GM23338 (cell line): Measurements from ENCODE around the gene ZNF627. TPM values are rescaled to one million over a fixed set of nuclear protein-coding genes. Genes with fewer than 3 reads are reported as not detected.

ENCODE experiments used
- ATAC-seq: fragments of 200-7000 bp; cut with Tn5 transposase; 3 replicates; pipeline ENCODE4 v1.9.1; 2020
- DNase-seq: peaks from one replicate; pipeline ENCODE4 v3.0.0-alpha.2; 2015; ENCODE audit warnings: low spot score
- H2AFZ ChIP-seq: fragments of 200-600 bp; sonication (generic); 2 replicates; pipeline ENCODE4 v1.8.0; 2016; ENCODE audit warnings: antibody characterized with exemption, mild to moderate bottlenecking, moderate library complexity
- H3F3A ChIP-seq: fragments of 200-600 bp; sonication (generic); replicated peaks from 2 replicates; pipeline ENCODE4 v1.8.0; 2017; ENCODE audit warnings: antibody characterized with exemption, mixed run types, low read depth
- H3K27ac ChIP-seq: fragments of 200-600 bp; sonication (generic); 2 replicates; pipeline ENCODE4 v1.6.1; 2016; ENCODE audit warnings: low read depth
- H3K27me3 ChIP-seq: fragments of 200-600 bp; sonication (generic); 2 replicates; pipeline ENCODE4 v1.8.0; 2016; ENCODE audit warnings: mild to moderate bottlenecking, mixed run types, moderate library complexity; ENCODE audit not compliant: insufficient read depth
- H3K36me3 ChIP-seq: fragments of 200-600 bp; sonication (generic); 2 replicates; pipeline ENCODE4 v1.8.0; 2016; ENCODE audit warnings: mild to moderate bottlenecking; ENCODE audit not compliant: insufficient read depth
- H3K4me1 ChIP-seq: fragments of 200-600 bp; sonication (generic); 2 replicates; pipeline ENCODE4 v1.8.0; 2016; ENCODE audit warnings: mild to moderate bottlenecking, moderate library complexity; ENCODE audit not compliant: insufficient read depth
- H3K4me2 ChIP-seq: fragments of 200-600 bp; sonication (generic); 2 replicates; pipeline ENCODE4 v1.7.1; 2017; ENCODE audit warnings: mixed run types
- H3K4me3 ChIP-seq: fragments of 200-600 bp; sonication (generic); 2 replicates; pipeline ENCODE4 v1.6.1; 2016; ENCODE audit warnings: mixed run types
- H3K79me2 ChIP-seq: fragments of 200-600 bp; sonication (generic); replicated peaks from 2 replicates; pipeline ENCODE4 v1.8.0; 2017; ENCODE audit warnings: mild to moderate bottlenecking; ENCODE audit not compliant: insufficient read depth
- H3K9me2 ChIP-seq: fragments of 200-600 bp; sonication (generic); 2 replicates; pipeline ENCODE4 v1.8.0; 2017; ENCODE audit not compliant: insufficient read depth
- H4K20me1 ChIP-seq: fragments of 200-600 bp; sonication (generic); replicated peaks from 2 replicates; pipeline ENCODE4 v1.8.0; 2017; ENCODE audit warnings: mild to moderate bottlenecking; ENCODE audit not compliant: insufficient read depth
- H3K27ac Mint-ChIP-seq: 2 replicates; pipeline ENCODE4 v1.8.0; 2020; ENCODE audit warnings: inconsistent platforms, mild to moderate bottlenecking, moderate library complexity, mixed read lengths
- H3K27me3 Mint-ChIP-seq: 3 replicates; pipeline ENCODE4 v1.8.0; 2022; ENCODE audit warnings: low read depth, mild to moderate bottlenecking, moderate library complexity, mixed read lengths, inconsistent platforms; ENCODE audit not compliant: insufficient read depth, poor library complexity
- H3K36me3 Mint-ChIP-seq: 3 replicates; pipeline ENCODE4 v1.8.0; 2021; ENCODE audit warnings: low read depth, mild to moderate bottlenecking, inconsistent platforms, moderate library complexity, mixed read lengths
- H3K4me1 Mint-ChIP-seq: 3 replicates; pipeline ENCODE4 v1.8.0; 2020; ENCODE audit warnings: mild to moderate bottlenecking, inconsistent platforms, mixed read lengths
- H3K4me3 Mint-ChIP-seq: 3 replicates; pipeline ENCODE4 v1.8.0; 2021; ENCODE audit warnings: moderate library complexity, mild to moderate bottlenecking, inconsistent platforms, mixed read lengths
- H3K9me3 Mint-ChIP-seq: 3 replicates; pipeline ENCODE4 v1.8.0; 2020; ENCODE audit warnings: moderate library complexity, mild to moderate bottlenecking, inconsistent platforms, mixed read lengths
- JUNB ChIP-seq: IDR thresholded peaks from one replicate; pipeline ENCODE4 v1.6.1; 2016; ENCODE audit warnings: antibody characterized with exemption; ENCODE audit not compliant: unreplicated experiment
- polyA plus RNA-seq: library from polyadenylated mRNA; unstranded; fragments of >200 nt; fragmentation: Nextera tagmentation; extraction: Ambion mirVana; gene quantifications from 2 replicates; pipeline ENCODE4 v1.2.1, GENCODE V29; 2016
- total RNA-seq: library from RNA; depleted of rRNA; stranded (reverse); fragments of >200 nt; shearing (Covaris generic); gene quantifications from 2 replicates; pipeline ENCODE4 v1.2.3, GENCODE V29; 2014
- TF ChIP-seq, protein P1 (sequence below): fragments of 250-450 bp; sonication (Bioruptor Pico); IDR thresholded peaks from 2 replicates; pipeline ENCODE4 v1.5.0; 2020; ENCODE audit warnings: mild to moderate bottlenecking, moderate library complexity
- TF ChIP-seq, protein P2 (sequence below), 2 experiments: fragments of 200-600 bp in 1 of 2; sonication (generic) in 1 of 2; conservative IDR thresholded peaks; 2 replicates each; pipeline versions ENCODE4 v1.5.1 to v1.6.1; 2016 to 2017; ENCODE audit warnings: antibody characterized with exemption in 2 of 2, low read depth in 2 of 2, mild to moderate bottlenecking in 2 of 2, moderate library complexity in 1 of 2
- TF ChIP-seq, protein P3 (sequence below): IDR thresholded peaks from 2 replicates; pipeline ENCODE4 v1.6.1; 2016; ENCODE audit warnings: antibody characterized with exemption

Gene ZNF627
- total and polyA plus RNA-seq, 2 experiments from 2014 or later = 9.0 to 15.4 TPM

DNA sequence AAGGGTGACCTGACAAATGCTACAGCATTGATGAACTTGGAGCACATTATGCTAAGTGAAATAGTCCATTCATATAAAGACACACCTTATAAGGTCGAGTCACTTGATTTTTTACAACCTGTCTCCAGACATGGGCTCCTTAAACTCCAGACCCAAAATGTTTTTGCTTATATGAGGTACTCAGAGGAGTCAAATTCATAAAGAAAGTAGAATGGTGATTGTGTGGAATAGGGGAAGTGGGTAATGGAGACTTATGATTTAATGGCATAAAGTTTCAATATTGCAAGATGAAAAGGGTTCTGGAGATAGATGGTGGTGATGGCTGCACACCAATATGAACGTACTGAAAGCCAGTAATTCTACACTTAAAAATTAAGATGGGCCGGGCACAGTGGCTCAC lies 59.3 kb downstream of the ZNF627 start:
- Histone ChIP-seq H3K27me3 (no peaks in the 10 kb centered on the region), H3F3A (no peaks in the 10 kb centered on the region), H3K27ac (no peak overlapping the region), H3K4me3 (no peak overlapping the region), H3K79me2 (no peaks in the 10 kb centered on the region), H2AFZ (no peak overlapping the region), H3K4me1 (no peaks in the 10 kb centered on the region), H3K9me2 (no peaks in the 10 kb centered on the region), H3K4me2 (no peak overlapping the region), H3K36me3 (peaks cover 22% of the 10 kb centered on the region), H4K20me1 (no peaks in the 10 kb centered on the region)
- Mint-ChIP-seq H3K4me1 (no peaks in the 10 kb centered on the region), H3K9me3 (peaks cover 67% of the 10 kb centered on the region), H3K27ac (no peak overlapping the region), H3K27me3 (no peaks in the 10 kb centered on the region), H3K4me3 (no peak overlapping the region), H3K36me3 (peaks cover 56% of the 10 kb centered on the region)
- TF ChIP-seq, protein P1, sequence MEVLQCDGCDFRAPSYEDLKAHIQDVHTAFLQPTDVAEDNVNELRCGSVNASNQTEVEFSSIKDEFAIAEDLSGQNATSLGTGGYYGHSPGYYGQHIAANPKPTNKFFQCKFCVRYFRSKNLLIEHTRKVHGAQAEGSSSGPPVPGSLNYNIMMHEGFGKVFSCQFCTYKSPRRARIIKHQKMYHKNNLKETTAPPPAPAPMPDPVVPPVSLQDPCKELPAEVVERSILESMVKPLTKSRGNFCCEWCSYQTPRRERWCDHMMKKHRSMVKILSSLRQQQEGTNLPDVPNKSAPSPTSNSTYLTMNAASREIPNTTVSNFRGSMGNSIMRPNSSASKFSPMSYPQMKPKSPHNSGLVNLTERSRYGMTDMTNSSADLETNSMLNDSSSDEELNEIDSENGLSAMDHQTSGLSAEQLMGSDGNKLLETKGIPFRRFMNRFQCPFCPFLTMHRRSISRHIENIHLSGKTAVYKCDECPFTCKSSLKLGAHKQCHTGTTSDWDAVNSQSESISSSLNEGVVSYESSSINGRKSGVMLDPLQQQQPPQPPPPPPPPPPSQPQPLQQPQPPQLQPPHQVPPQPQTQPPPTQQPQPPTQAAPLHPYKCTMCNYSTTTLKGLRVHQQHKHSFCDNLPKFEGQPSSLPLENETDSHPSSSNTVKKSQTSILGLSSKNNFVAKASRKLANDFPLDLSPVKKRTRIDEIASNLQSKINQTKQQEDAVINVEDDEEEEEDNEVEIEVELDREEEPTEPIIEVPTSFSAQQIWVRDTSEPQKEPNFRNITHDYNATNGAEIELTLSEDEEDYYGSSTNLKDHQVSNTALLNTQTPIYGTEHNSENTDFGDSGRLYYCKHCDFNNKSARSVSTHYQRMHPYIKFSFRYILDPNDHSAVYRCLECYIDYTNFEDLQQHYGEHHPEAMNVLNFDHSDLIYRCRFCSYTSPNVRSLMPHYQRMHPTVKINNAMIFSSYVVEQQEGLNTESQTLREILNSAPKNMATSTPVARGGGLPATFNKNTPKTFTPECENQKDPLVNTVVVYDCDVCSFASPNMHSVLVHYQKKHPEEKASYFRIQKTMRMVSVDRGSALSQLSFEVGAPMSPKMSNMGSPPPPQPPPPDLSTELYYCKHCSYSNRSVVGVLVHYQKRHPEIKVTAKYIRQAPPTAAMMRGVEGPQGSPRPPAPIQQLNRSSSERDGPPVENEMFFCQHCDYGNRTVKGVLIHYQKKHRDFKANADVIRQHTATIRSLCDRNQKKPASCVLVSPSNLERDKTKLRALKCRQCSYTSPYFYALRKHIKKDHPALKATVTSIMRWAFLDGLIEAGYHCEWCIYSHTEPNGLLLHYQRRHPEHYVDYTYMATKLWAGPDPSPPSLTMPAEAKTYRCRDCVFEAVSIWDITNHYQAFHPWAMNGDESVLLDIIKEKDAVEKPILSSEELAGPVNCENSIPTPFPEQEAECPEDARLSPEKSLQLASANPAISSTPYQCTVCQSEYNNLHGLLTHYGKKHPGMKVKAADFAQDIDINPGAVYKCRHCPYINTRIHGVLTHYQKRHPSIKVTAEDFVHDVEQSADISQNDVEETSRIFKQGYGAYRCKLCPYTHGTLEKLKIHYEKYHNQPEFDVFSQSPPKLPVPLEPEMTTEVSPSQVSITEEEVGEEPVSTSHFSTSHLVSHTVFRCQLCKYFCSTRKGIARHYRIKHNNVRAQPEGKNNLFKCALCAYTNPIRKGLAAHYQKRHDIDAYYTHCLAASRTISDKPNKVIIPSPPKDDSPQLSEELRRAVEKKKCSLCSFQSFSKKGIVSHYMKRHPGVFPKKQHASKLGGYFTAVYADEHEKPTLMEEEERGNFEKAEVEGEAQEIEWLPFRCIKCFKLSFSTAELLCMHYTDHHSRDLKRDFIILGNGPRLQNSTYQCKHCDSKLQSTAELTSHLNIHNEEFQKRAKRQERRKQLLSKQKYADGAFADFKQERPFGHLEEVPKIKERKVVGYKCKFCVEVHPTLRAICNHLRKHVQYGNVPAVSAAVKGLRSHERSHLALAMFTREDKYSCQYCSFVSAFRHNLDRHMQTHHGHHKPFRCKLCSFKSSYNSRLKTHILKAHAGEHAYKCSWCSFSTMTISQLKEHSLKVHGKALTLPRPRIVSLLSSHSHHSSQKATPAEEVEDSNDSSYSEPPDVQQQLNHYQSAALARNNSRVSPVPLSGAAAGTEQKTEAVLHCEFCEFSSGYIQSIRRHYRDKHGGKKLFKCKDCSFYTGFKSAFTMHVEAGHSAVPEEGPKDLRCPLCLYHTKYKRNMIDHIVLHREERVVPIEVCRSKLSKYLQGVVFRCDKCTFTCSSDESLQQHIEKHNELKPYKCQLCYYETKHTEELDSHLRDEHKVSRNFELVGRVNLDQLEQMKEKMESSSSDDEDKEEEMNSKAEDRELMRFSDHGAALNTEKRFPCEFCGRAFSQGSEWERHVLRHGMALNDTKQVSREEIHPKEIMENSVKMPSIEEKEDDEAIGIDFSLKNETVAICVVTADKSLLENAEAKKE = no peak
- TF ChIP-seq, protein P2, sequence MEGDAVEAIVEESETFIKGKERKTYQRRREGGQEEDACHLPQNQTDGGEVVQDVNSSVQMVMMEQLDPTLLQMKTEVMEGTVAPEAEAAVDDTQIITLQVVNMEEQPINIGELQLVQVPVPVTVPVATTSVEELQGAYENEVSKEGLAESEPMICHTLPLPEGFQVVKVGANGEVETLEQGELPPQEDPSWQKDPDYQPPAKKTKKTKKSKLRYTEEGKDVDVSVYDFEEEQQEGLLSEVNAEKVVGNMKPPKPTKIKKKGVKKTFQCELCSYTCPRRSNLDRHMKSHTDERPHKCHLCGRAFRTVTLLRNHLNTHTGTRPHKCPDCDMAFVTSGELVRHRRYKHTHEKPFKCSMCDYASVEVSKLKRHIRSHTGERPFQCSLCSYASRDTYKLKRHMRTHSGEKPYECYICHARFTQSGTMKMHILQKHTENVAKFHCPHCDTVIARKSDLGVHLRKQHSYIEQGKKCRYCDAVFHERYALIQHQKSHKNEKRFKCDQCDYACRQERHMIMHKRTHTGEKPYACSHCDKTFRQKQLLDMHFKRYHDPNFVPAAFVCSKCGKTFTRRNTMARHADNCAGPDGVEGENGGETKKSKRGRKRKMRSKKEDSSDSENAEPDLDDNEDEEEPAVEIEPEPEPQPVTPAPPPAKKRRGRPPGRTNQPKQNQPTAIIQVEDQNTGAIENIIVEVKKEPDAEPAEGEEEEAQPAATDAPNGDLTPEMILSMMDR (conservative IDR thresholded peaks at IDR 0.05; ENCODE audit: low read depth in 2 of 2) = no peak
- TF ChIP-seq, protein P3, sequence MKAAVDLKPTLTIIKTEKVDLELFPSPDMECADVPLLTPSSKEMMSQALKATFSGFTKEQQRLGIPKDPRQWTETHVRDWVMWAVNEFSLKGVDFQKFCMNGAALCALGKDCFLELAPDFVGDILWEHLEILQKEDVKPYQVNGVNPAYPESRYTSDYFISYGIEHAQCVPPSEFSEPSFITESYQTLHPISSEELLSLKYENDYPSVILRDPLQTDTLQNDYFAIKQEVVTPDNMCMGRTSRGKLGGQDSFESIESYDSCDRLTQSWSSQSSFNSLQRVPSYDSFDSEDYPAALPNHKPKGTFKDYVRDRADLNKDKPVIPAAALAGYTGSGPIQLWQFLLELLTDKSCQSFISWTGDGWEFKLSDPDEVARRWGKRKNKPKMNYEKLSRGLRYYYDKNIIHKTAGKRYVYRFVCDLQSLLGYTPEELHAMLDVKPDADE = no peak
- no peak for TF ChIP-seq JUNB
- no peak for DNase-seq
- ATAC-seq = no peak
